Liver (tissue), 3 donors: ENCODE measurements around the gene ENTREP3.

Experiments used
- ATF3 ChIP-seq: IDR thresholded peaks from 2 replicates; pipeline ENCODE4 v1.6.1; 2016; ENCODE audit warnings: antibody characterized with exemption
- CTCF ChIP-seq: fragments of 150-350 bp; IDR thresholded peaks from 2 replicates; pipeline ENCODE4 v1.5.1; 2017; ENCODE audit warnings: improper control_type of control experiment, low read depth, low read length; ENCODE audit not compliant: missing input control
- EGR1 ChIP-seq, 2 donors: IDR thresholded peaks; 2 replicates each; pipeline ENCODE4 v1.6.1; 2016 to 2018; ENCODE audit warnings: antibody characterized with exemption in 2 of 2, low read depth in 2 of 2
- GABPA ChIP-seq, 2 donors: IDR thresholded peaks in 1 of 2; conservative IDR thresholded peaks in 1 of 2; 2 replicates each; pipeline ENCODE4 v1.6.1; 2016; ENCODE audit warnings: antibody characterized with exemption in 2 of 2, mild to moderate bottlenecking in 1 of 2, moderate library complexity in 1 of 2
- HNF4G ChIP-seq: IDR thresholded peaks from 2 replicates; pipeline ENCODE4 v1.6.1; 2016; ENCODE audit warnings: antibody characterized with exemption
- JUND ChIP-seq, 2 donors: IDR thresholded peaks; 2 replicates each; pipeline ENCODE4 v1.6.1; 2016; ENCODE audit warnings: antibody characterized with exemption in 2 of 2
- MAX ChIP-seq: IDR thresholded peaks from 2 replicates; pipeline ENCODE4 v1.6.1; 2016; ENCODE audit warnings: antibody characterized with exemption
- NR2F2 ChIP-seq: IDR thresholded peaks from 2 replicates; pipeline ENCODE4 v1.6.1; 2016; ENCODE audit warnings: antibody characterized with exemption
- RAD21 ChIP-seq, 2 donors: IDR thresholded peaks; 2 replicates each; pipeline ENCODE4 v1.6.1; 2016; ENCODE audit warnings: antibody characterized with exemption in 2 of 2, mild to moderate bottlenecking in 2 of 2
- REST ChIP-seq: IDR thresholded peaks from 2 replicates; pipeline ENCODE4 v1.6.1; 2016; ENCODE audit warnings: antibody characterized with exemption, mild to moderate bottlenecking
- TAF1 ChIP-seq: conservative IDR thresholded peaks from 2 replicates; pipeline ENCODE4 v1.6.1; 2016; ENCODE audit warnings: antibody characterized with exemption, mild to moderate bottlenecking
- YY1 ChIP-seq: IDR thresholded peaks from 2 replicates; pipeline ENCODE4 v1.6.1; 2016; ENCODE audit warnings: antibody characterized with exemption, mild to moderate bottlenecking
- donor health status: healthy.
- donor health status: healthy.

- no peak for TF ChIP-seq CTCF
- TF ChIP-seq MAX, result no peak
- no peak for TF ChIP-seq RAD21 (IDR thresholded peaks at IDR 0.05)
- TF ChIP-seq ATF3, result no peak
- TF ChIP-seq REST, result no peak
- TF ChIP-seq YY1, result peak; percentile 99
- no peak for TF ChIP-seq NR2F2
- no peak for TF ChIP-seq EGR1 (IDR thresholded peaks at IDR 0.05; ENCODE audit: low read depth in 2 of 2)
- TF ChIP-seq TAF1, result no peak
- no peak for TF ChIP-seq HNF4G
- peak in 1 of 2 donors; percentile 20 for TF ChIP-seq GABPA (IDR thresholded peaks at IDR 0.05 in 1 of 2, conservative IDR thresholded peaks at IDR 0.05 in 1 of 2)
- TF ChIP-seq JUND (IDR thresholded peaks at IDR 0.05), result no peak
Observed at GRCh38 chr1:155218854-155219591, 36.3 kb downstream of the ENTREP3 start.
